Right lobe of liver (tissue), 4 donors: ENCODE measurements around the gene TMEM220.

ENCODE experiments used
- POLR2A ChIP-seq: fragments of 450-650 bp; IDR thresholded peaks from one replicate; pipeline ENCODE4 v1.6.1; 2017; ENCODE audit warnings: antibody characterized with exemption, mild to moderate bottlenecking
- TF ChIP-seq, protein P1 (sequence below), 4 donors: fragments of 200-600 bp in 3 of 4; fragments of 450-650 bp in 1 of 4; IDR thresholded peaks; one replicate each; pipeline versions ENCODE4 v1.5.1 to v1.8.0; 2016 to 2022; ENCODE audit warnings: antibody characterized with exemption in 4 of 4, mild to moderate bottlenecking in 2 of 4
- donor health status: DM: no; HTN: no; CAD: no.
- donor health status: DM: no; HTN: no; CAD: no.
- donor health status: DM: no; HTN: yes; CAD: no.

GRCh38 chr17:10775058-10775457 lies 45.2 kb upstream of the TMEM220 start:
- TF ChIP-seq, protein P1, sequence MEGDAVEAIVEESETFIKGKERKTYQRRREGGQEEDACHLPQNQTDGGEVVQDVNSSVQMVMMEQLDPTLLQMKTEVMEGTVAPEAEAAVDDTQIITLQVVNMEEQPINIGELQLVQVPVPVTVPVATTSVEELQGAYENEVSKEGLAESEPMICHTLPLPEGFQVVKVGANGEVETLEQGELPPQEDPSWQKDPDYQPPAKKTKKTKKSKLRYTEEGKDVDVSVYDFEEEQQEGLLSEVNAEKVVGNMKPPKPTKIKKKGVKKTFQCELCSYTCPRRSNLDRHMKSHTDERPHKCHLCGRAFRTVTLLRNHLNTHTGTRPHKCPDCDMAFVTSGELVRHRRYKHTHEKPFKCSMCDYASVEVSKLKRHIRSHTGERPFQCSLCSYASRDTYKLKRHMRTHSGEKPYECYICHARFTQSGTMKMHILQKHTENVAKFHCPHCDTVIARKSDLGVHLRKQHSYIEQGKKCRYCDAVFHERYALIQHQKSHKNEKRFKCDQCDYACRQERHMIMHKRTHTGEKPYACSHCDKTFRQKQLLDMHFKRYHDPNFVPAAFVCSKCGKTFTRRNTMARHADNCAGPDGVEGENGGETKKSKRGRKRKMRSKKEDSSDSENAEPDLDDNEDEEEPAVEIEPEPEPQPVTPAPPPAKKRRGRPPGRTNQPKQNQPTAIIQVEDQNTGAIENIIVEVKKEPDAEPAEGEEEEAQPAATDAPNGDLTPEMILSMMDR (IDR thresholded peaks at IDR 0.05) = no peak
- no peak for TF ChIP-seq POLR2A
